HPDE6-E6E7 (cell line): ENCODE results near the gene TIGD7.
A peak's percentile ranks its signal among the peaks of the same experiment; 100 is the strongest.

Experiments
- DNase-seq: peaks from one replicate; pipeline ENCODE4 v3.0.0; 2011; ENCODE audit warnings: missing footprints; ENCODE audit errors: extremely low spot score

The TIGD7 gene, protein sequence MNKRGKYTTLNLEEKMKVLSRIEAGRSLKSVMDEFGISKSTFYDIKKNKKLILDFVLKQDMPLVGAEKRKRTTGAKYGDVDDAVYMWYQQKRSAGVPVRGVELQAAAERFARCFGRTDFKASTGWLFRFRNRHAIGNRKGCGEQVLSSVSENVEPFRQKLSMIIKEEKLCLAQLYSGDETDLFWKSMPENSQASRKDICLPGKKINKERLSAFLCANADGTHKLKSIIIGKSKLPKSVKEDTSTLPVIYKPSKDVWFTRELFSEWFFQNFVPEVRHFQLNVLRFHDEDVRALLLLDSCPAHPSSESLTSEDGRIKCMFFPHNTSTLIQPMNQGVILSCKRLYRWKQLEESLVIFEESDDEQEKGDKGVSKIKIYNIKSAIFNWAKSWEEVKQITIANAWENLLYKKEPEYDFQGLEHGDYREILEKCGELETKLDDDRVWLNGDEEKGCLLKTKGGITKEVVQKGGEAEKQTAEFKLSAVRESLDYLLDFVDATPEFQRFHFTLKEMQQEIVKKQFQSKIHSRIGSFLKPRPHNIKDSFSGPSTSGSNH

DNA sequence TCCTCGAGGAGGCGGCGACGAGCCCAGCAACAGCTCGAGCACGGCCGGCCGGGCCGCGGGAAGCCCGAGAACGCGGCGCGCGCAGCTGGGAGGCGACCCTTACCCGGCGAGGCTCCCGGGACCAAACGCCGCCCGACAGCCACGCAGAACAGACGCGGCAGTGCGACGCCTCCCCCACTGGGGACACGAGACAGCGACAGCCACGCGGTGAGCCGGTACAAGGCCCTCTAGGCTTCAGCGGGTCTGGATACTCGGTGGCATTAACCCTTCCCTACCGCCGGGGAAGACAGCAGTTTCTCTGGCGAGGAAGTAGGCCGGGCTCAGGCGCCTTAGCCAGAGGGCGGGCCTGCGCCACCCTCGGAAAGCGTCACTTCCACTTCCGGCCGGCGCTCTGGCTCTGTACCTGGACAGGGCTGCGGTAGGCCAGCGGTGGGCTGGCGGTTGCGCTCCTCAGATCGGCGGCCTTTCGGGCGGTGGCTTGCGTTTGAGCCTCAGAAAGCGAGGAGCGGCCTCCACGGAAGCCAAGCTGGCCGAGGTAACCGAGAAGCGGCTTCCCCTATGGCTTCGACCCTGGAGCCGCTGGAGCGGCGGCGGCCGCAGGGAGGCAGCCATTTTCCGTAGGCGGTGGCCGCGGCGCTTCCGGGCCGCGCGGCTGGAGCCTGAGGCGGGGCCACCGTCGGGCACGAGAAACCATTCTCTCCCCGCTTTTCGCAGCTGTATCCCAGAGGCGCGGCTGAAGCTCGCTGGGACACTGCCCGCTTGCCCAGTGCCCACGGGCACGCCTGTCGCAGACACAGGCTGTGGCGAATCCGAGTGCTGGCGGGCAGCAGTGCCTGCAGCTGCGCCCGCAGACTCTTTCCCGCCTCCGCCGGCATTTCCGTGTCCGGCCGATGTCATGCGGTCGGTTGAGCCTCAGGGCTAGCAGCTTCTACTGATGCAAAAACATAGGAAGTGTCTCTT lies at the start of gene TIGD7, which contains the start of gene ZNF75A:
Gene TIGD7 (minus strand): TSS at position 322 of the 960 bp plus-strand sequence. CDS start 4,816 bp downstream, outside the sequence.
Gene ZNF75A (plus strand): TSS at position 389 of the 960 bp plus-strand sequence. CDS start 2,932 bp downstream, outside the sequence.
- peak; percentile 90 for DNase-seq

DNA sequence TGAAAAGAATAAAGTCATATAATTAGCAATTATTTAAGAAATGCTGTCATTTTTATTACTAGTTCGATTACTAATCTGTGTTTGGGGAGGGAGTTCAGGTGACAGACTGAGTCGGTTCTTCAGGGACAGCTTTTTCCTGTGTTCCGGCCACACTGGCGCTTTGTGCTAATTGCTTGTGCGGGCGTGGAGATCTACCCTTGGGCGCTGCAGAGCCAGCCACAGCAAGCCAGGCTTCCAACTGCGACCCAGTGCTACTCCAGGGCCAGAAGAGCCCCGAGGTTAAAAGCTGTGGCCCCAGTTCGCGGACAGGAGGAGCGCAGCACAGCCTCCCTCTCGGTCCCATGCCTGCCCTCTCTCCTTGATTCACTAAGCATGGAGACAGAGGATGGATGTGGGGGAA lies 43.9 kb upstream of the TIGD7 start:
- no peak for DNase-seq

DNA sequence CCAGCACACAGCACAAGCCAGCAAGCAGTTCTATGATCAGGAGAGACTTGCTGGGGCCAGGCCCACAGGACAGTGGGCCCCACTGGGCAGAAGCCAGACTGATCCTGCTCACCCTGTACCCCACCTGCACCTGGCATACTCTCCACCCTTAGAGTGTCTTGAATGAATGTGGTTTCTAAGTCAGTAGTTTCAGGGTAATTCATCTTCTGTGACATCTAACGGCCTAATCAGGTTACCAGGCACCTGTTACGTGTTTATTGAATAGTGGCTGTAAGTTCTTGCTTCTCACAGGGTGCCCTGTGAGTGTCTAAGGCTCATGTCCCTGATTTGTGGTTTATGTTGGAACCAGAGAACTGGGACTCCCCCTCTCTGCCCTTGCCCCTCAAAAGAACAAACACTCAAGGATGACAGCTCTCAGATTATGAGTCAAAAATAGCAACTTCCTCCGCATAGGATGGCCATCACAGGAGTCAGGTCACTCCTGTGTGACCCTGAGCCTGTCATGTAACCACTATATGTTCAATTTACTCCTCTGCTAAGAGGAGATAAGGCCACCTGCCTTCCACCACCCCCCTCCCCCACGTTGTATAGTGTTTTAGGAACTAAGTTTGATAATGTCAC lies 43.4 kb upstream of the TIGD7 start:
- DNase-seq, result no peak

DNA sequence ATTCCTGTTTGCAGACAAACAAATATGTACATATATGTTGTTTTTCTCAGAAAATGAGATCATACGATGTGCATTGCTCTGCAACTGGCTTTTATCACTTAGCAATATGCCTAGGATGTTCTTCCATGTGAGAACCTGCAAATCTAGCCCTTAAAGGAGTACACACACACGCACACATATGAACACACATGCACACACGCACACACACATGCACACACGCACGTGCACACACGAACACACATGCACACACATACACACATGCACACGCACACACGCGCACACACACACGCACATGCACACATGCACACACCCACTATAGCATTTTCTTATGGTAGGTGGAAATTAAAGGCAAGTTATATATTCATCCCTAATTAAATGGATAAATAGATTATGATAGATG lies 42.4 kb upstream of the TIGD7 start:
- no peak for DNase-seq

DNA sequence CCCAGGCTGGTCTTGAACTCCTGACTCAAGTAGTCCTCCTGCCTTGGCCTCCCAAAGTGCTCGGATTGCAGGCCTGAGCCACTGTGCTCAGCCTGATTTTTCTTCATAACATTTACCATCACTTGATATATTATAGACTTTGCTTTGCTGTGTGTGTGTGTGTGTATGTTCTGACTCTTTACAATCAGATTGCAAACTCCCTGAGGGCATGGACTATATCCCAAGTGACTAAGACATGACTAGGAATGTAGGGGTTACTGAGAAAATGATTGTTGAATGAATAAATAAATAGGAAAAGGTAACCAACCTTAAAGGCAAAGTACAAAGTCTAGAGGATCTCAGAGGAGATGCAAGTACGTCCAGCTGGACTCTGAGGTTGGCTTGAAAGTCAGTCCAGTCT lies 40.8 kb upstream of the TIGD7 start:
- no peak for DNase-seq

DNA sequence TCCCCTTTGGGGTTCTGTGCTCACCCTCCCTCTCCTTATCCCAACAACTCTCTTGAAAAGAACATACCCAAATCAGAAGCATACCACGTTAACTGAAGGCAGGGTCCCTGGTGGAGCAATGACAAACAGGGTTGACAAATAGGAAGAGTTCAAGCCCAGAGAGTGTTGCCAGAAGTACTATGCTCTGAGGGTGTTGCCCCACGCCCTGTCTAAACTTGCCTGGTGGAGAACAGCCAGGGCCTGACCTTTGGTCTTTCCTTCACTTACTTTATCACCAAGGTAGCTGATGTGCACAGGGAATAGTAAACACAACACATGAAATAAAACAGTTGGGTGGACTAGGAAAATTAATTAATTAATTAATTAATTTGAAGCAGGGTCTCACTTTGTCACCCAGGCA lies 23.4 kb upstream of the TIGD7 start:
- DNase-seq, result peak; percentile 11

DNA sequence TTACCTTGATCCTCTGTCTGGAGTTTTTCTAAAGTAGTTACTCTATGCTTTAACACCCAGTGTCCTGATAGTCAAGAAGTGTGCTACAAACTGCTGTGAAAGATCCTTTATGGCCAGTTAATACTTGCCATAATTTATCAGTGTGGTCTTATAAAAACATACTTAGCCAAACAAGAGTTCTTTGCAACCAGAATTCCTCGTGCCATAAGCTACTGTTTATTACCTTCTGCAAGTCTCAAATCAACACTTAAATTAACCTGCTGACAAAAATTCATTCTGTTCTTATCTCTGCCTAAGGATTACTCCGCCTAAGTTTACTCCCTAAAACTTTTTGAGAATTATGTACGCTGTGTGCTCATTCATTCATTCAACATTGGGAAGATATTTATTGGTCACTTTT lies 22.9 kb upstream of the TIGD7 start:
- no peak for DNase-seq

DNA sequence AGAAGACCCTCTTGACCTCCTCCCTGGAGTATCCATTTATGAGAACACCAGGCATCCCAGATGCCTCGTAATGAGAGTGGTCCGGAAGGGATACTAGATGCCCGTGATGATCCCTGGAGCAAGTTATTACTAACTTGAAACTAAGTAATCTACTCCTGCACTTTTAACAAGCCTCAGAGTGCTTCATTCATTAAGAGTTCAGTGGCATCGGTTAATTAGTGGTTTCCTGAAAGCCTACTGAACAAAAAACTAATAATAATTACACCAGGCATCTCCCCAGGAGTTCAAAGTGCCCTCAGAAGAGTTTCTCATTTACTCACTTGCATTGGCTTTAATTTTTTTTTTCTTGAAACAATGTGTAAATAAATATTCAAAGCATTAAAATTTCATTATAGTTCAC lies 22.3 kb upstream of the TIGD7 start:
- no peak for DNase-seq

DNA sequence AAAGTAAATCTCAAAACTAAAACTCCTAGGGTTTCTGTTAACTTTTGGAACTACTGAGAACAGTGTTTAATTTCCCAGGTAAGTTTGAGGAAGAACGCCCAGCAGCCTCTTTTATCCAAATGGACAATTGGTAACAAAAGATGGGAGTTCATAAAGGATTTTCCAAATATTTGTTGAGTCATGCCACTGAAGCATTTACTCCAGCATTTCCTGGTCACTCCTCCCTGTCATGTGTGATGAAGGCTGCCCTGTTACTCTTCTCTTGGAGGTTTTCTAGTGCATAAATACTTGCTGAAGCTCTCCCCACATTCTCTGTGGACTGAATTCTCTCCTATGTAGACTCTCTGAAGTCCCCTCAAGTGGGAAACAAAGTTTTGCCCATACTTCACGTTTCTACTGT lies 16.6 kb upstream of the TIGD7 start:
- no peak for DNase-seq

DNA sequence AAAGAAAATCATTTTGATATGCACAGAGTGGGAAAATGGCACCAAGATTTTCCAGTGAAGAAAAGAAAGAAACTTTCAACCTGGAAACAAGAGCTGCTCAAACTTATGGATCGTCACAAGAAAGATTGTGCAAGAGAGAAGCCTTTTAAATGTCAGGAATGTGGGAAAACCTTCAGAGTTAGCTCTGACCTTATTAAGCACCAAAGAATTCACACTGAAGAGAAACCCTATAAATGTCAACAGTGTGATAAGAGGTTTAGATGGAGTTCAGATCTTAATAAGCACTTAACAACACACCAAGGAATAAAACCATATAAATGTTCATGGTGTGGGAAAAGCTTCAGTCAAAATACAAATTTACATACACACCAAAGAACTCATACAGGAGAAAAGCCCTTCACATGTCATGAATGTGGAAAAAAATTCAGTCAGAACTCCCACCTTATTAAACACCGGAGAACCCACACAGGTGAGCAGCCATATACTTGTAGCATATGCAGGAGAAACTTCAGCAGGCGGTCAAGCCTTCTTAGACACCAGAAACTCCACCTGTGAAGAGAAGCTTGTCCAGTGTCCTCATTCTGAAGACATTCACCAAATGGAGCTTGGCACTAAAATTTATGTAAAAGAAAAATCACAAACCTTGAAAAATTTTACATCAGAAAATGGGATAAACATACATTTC lies 12.2 kb upstream of the TIGD7 start:
- DNase-seq, result no peak

DNA sequence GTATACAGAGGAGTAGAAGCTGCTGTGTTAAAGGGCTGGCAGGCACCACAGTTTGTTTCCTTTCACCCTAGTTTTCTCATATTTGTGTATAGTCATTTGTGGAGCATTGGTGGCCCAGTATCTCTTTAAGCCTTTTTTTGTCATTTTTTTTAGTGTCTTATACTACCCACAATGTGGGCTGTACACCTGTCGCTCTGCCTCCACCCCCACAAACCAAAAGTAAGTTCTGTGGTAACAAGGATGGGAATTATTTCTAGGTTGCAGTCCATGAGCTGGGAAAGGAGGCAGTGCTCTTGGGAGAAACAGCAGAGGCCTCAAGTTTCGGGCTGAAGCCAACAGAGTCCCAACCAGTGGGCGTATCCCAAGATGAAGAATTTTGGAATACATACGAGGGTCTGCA lies 6.3 kb upstream of the TIGD7 start:
- no peak for DNase-seq

DNA sequence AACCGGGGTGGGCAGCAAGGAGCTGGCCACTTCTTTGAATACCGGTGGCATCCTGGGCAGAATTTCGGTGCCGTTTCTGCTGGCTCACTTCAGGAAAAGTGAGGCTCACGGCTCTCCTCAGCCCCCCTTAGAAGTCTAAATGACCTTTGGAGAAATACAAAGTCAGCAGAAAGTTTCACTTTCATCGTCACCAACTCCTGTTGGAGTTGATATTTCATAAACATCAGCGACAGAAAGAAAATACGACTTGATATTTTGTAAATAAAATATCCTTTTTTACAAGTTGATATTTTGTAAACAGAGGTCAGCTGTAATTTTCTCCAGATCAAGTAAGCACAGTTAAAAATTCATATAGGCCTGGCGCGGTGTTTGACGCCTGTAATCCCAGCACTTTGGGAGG lies 848 bp upstream of the TIGD7 start:
- no peak for DNase-seq

DNA sequence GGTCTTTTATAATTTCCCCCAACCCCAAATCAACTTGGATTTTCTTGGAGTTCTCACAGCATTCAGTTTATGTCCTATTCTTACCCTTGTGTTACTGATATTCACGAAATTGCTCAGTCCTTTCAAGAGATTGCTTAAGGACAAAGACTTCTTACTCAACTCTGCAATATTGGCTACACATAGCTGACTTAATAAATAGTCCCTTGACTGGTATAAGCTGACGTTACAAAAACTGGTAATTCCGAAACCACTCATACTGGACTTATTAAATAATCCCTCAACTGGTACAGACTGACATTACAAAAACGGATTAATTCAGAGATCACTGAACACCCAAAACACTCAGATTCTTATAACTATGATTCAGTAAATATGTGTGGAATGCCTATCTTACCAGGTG lies 860 bp downstream of the TIGD7 start:
- no peak for DNase-seq

DNA sequence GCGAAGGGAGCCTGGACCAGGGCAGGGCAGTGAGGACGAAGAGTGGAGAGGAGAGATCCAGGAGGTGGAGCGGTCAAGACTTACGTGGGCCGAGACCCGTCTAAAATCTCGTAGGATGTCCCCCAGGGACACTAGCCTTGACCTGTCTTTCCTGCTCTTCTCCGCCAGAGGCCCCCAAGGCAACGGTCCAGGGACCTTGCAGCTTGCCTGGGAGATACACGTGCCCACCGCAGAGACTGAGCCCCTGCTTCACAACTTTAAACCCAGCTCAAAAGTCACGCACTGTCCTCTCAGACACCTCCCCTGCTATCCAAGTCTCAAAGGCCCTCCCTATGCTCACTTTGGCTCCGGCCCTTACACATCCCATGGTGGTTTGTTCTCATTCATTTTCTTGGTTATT lies 9.4 kb downstream of the TIGD7 start:
- no peak for DNase-seq

DNA sequence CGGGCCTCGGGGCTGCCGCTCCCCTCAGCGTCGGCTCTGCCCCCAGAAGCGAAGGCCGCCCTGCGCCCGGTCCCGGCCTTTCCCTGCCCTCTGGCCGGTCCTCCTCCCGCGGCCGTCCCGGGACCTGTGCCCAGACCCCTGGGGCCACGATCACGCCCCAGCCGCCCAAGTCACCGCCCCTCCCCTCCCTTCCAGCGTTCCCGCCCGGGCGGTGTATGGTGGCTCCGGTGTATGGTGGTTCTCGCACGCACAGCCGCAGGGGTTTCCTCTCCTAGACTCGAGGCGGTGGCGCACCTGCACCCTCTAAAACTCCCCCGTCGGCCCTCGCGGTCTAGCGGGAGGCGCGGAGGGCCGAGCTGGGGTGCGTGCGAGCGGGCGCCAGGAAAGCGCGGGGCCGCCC lies 10.0 kb downstream of the TIGD7 start:
- DNase-seq, result no peak

DNA sequence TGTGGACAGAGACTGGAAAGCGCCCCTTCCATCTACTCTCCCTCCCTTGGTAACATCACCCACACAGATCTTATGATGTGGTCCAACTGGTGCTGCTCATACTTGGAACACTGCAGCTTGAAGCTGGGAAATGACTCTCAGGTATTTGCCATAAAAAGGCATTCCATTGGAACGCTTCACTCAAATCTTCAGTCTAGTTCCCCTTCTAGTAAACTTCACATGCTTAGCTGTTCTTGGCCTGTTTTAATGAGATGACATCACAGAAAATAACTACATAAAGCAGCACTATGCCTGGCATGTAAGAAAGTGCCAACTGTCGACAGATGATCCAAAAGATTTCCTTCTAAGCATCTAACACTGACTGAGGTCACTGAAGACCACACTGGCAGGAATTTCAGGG lies 12.6 kb downstream of the TIGD7 start:
- DNase-seq, result no peak

DNA sequence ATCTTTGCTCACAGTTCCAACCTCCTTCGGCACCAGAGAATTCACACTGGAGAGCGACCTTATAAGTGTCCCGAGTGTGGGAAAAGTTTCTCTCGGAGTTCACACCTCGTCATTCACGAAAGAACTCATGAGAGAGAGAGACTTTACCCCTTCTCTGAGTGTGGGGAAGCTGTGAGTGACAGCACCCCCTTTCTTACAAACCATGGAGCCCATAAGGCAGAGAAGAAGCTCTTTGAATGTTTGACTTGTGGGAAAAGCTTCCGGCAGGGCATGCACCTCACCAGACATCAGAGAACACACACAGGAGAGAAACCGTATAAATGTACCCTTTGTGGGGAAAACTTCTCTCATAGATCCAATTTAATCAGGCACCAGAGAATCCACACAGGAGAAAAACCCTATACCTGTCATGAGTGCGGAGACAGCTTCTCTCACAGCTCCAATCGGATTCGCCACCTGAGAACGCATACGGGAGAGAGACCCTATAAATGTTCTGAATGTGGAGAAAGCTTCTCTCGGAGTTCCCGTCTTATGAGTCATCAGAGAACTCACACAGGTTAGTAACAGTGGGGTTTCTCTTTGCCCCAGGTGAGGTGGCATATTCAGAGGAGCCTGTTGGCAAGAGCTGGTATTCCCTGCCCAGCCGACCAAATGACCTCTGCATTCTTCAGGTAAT lies 15.1 kb downstream of the TIGD7 start:
- DNase-seq, result no peak

DNA sequence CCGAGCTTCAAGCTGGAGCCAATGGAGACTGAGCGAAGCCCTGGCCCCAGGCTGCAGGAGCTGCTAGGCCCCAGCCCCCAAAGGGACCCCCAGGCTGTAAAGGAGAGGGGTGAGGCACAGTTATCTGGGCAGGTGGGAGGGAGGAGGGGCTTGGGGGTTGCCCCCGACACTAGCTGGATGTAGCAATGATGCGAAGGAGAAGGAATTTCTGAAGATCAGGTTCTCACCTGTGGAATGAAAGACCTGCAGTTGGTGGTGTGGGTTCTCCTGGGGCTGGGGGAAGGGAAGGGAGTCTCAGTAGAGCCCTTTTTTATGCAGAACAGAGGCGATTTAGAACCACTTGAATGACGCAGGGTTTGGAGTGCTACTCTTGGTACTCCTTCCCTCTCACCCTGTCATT lies 20.1 kb downstream of the TIGD7 start:
- no peak for DNase-seq

DNA sequence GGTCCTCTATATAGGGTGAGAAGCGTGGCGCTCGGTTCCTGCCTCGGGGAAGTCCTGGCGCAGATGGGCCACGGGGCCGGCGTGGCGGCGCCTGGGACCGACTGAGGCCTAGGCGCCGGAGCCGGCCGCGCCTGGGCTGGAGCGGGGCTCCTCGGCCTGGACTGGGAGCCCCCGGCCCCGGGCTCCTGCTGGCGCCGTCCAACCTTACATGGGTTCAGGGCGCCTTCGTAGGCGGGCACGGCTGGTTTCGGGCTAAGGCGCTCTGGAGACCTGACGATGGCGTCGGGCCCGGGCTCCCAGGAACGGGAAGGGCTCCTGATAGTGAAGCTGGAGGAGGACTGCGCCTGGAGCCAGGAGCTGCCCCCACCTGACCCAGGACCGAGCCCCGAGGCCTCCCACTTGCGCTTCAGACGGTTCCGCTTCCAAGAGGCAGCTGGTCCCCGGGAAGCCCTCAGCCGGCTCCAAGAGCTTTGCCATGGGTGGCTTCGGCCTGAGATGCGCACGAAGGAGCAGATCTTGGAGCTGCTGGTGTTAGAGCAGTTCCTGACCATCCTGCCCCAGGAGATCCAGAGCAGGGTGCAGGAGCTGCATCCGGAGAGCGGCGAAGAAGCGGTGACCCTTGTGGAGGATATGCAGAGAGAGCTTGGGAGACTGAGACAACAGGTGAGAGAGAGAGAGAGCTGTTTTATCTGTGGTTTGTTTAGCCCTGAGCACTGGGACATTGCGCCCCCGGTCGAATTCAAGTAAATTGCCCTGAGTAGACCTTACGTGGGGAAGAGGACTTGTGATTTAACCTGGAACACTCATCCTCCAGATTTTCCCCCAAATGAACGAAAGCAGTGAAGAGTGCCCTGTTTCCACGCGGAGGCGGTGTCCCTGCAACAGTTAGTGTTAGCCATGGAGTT lies 21.4 kb downstream of the TIGD7 start:
- peak; percentile 14 for DNase-seq
